Gastrocnemius medialis (tissue), 4 donors: ENCODE results near the gene SLC27A3. TPM values are rescaled to one million over a fixed set of nuclear protein-coding genes. Genes with fewer than 3 reads are reported as not detected.
"Not testable (repeated sequence)": the region's sequence is repeated elsewhere in the genome, so short reads cannot be mapped to it uniquely, and the experiment has no call there.

ENCODE experiments used
- ATAC-seq, 2 donors: fragments of 150-250 bp; one replicate each; pipeline ENCODE4 v1.9.1; 2016
- DNase-seq, 2 donors: peaks; one replicate each; pipeline ENCODE4 v3.0.0-alpha.2; 2019
- H3K27ac ChIP-seq, 4 donors: fragments of 200-600 bp; sonication (generic); 1 replicate in 1 of 4; 2 replicates in 3 of 4; pipeline ENCODE4 v1.5.1; 2016 to 2018; ENCODE audit warnings: mild to moderate bottlenecking in 2 of 4, moderate library complexity in 1 of 4
- H3K27me3 ChIP-seq, 3 donors: fragments of 200-600 bp; sonication (generic) in 2 of 3; 1 replicate in 1 of 3; 2 replicates in 2 of 3; pipeline versions ENCODE4 v1.5.1 to v1.6.0; 2016 to 2019; ENCODE audit warnings: mild to moderate bottlenecking in 1 of 3, moderate library complexity in 1 of 3
- H3K36me3 ChIP-seq, 2 donors: fragments of 200-600 bp; sonication (generic) in 1 of 2; one replicate each; pipeline ENCODE4 v1.5.1; 2017 to 2018
- H3K4me1 ChIP-seq, 2 donors: fragments of 200-600 bp; sonication (generic) in 1 of 2; one replicate each; pipeline ENCODE4 v1.5.1; 2016 to 2017; ENCODE audit warnings: mild to moderate bottlenecking in 2 of 2
- H3K4me3 ChIP-seq, 4 donors: fragments of 200-600 bp; sonication (generic) in 3 of 4; 1 replicate in 1 of 4; 2 replicates in 3 of 4; pipeline ENCODE4 v1.5.1; 2016 to 2019; ENCODE audit warnings: mild to moderate bottlenecking in 2 of 4
- H3K9me3 ChIP-seq, 3 donors: fragments of 200-600 bp; sonication (generic) in 2 of 3; 1 replicate in 1 of 3; 2 replicates in 2 of 3; pipeline ENCODE4 v1.5.1; 2016 to 2019
- CTCF ChIP-seq, 5 experiments: fragments of 450-650 bp in 3 of 5; fragments of 200-600 bp in 2 of 5; sonication (generic) in 2 of 5; IDR thresholded peaks in 4 of 5; conservative IDR thresholded peaks in 1 of 5; 1 replicate in 4 of 5; 2 replicates in 1 of 5; pipeline ENCODE4 v1.5.1; 2016 to 2019; ENCODE audit warnings: antibody characterized with exemption in 5 of 5, mild to moderate bottlenecking in 3 of 5, moderate library complexity in 3 of 5
- POLR2A ChIP-seq, 2 donors: fragments of 450-650 bp; IDR thresholded peaks; one replicate each; pipeline ENCODE4 v1.6.1; 2017; ENCODE audit warnings: antibody characterized with exemption in 2 of 2, mild to moderate bottlenecking in 2 of 2, moderate library complexity in 2 of 2
- in situ Hi-C, 4 donors: fragments of 200-750 bp; cut with MboI; loops; one replicate each; pipeline versions ENCODE4 v1.15.0 to v1.8.0; 2017; ENCODE audit warnings: low sequenced_read_pairs in 4 of 4
- intact Hi-C: fragments of 100-400 bp; cut with DNase I; formaldehyde crosslinking; loops from one replicate; pipeline ENCODE4 v1.15.1; 2023; ENCODE audit warnings: low total_unique reads
- total RNA-seq, 4 donors: library from RNA; depleted of rRNA; stranded (reverse); fragments of >200 nt; gene quantifications; one replicate each; pipeline versions ENCODE4 v1.1.0 to v1.2.3, GENCODE V29; 2016

Gene SLC27A3
- total RNA-seq, 4 donors from 2014 or later, result 2.3 to 7.9 (median 3.7) TPM

GRCh38 chr1:153764310-153764709 is 10.9 kb upstream of the SLC27A3 start:
- ATAC-seq, result no peak
- Histone ChIP-seq H3K27me3 (no peaks in the 10 kb centered on the region), H3K27ac (peak overlapping the region; percentile 47 to 61 (median 54)), H3K4me3 (no peak overlapping the region), H3K4me1 (peaks cover 0 to 8% of the 10 kb centered on the region in 2 donors), H3K36me3 (peaks cover 0 to 70% of the 10 kb centered on the region in 2 donors), H3K9me3 (no peaks in the 10 kb centered on the region)
- intact Hi-C loops, result no loop called here
- TF ChIP-seq CTCF (IDR thresholded peaks at IDR 0.05 in 4 of 5, conservative IDR thresholded peaks at IDR 0.05 in 1 of 5), result no peak
- no peak for TF ChIP-seq POLR2A (IDR thresholded peaks at IDR 0.05)
- in situ Hi-C loops, result no loop called here
- no peak for DNase-seq

GRCh38 chr1:153766663-153767062 is 8.5 kb upstream of the SLC27A3 start:
- not testable (repeated sequence) for DNase-seq, ATAC-seq

GRCh38 chr1:153767519-153767918 is 7.7 kb upstream of the SLC27A3 start:
- peaks cover 0 to 77% of the 10 kb centered on the region in 2 donors for H3K36me3 ChIP-seq

More at GRCh38 chr1:153766663-153767062, 8.5 kb upstream of the SLC27A3 start:
- H3K4me3 ChIP-seq, H3K9me3 ChIP-seq, intact Hi-C loops, H3K27me3 ChIP-seq, H3K27ac ChIP-seq, in situ Hi-C loops, H3K4me1 ChIP-seq: not testable (repeated sequence)
- H3K36me3 ChIP-seq, result peaks cover 0 to 69% of the 10 kb centered on the region in 2 donors

GRCh38 chr1:153768316-153769181 is 6.7 kb upstream of the SLC27A3 start:
- Histone ChIP-seq H3K36me3 (peaks cover 0 to 73% of the 10 kb centered on the region in 2 donors), H3K9me3 (no peaks in the 10 kb centered on the region), H3K4me1 (peaks cover 4% of the 10 kb centered on the region in 2 donors), H3K4me3 (no peak overlapping the region), H3K27ac (peak overlapping the region in 2 of 4 donors; percentile 40 to 63), H3K27me3 (no peaks in the 10 kb centered on the region)
- TF ChIP-seq CTCF (IDR thresholded peaks at IDR 0.05 in 4 of 5, conservative IDR thresholded peaks at IDR 0.05 in 1 of 5) (no peak), POLR2A (IDR thresholded peaks at IDR 0.05) (no peak)
- in situ Hi-C loops, result no loop called here
- ATAC-seq, result no peak
- DNase-seq, result no peak
- intact Hi-C loops, result no loop called here

More at GRCh38 chr1:153767519-153767918, 7.7 kb upstream of the SLC27A3 start:
- in situ Hi-C loops, result no loop called here
- Histone ChIP-seq H3K9me3 (no peaks in the 10 kb centered on the region), H3K27me3 (no peaks in the 10 kb centered on the region), H3K27ac (no peak overlapping the region), H3K4me3 (no peak overlapping the region), H3K4me1 (peaks cover under 1 to 4% of the 10 kb centered on the region in 2 donors)
- TF ChIP-seq POLR2A (IDR thresholded peaks at IDR 0.05) (no peak), CTCF (IDR thresholded peaks at IDR 0.05 in 4 of 5, conservative IDR thresholded peaks at IDR 0.05 in 1 of 5) (no peak)
- intact Hi-C loops, result no loop called here
- ATAC-seq (no peak), DNase-seq (no peak)

GRCh38 chr1:153769221-153769620 is 6.0 kb upstream of the SLC27A3 start:
- ATAC-seq (no peak), DNase-seq (no peak)
- H3K27ac ChIP-seq, result peak overlapping the region; percentile 19 to 63 (median 32)
- intact Hi-C loops (no loop called here), in situ Hi-C loops (no loop called here)
- H3K9me3 ChIP-seq, result no peaks in the 10 kb centered on the region
- peaks cover 4 to 5% of the 10 kb centered on the region in 2 donors for H3K4me1 ChIP-seq
- no peak overlapping the region for H3K4me3 ChIP-seq
- peaks cover 0 to 66% of the 10 kb centered on the region in 2 donors for H3K36me3 ChIP-seq
- TF ChIP-seq CTCF (IDR thresholded peaks at IDR 0.05 in 4 of 5, conservative IDR thresholded peaks at IDR 0.05 in 1 of 5), result no peak
- TF ChIP-seq POLR2A (IDR thresholded peaks at IDR 0.05), result no peak
- no peaks in the 10 kb centered on the region for H3K27me3 ChIP-seq
